Glomerular endothelial cell (primary cell): Measurements from ENCODE around the gene PAPOLB. TPM values are rescaled to one million over a fixed set of nuclear protein-coding genes. Genes with fewer than 3 reads are reported as not detected.
A peak's percentile ranks its signal among the peaks of the same experiment; 100 is the strongest.

Experiments used
- DNase-seq: peaks from one replicate; pipeline ENCODE4 v3.0.0-alpha.2; 2011; ENCODE audit warnings: low read depth, low spot score; ENCODE audit errors: extremely low read depth
- total RNA-seq: library from RNA; depleted of rRNA; stranded (reverse); fragments of >200 nt; gene quantifications from 2 replicates; pipeline ENCODE4 v1.2.3, GENCODE V29; 2015

The PAPOLB gene
- total RNA-seq, 1 donor from 2014 or later, result not detected

- DNase-seq, result no peak
Observed at GRCh38 chr7:4842319-4843064, 19.3 kb downstream of the PAPOLB start.

DNA sequence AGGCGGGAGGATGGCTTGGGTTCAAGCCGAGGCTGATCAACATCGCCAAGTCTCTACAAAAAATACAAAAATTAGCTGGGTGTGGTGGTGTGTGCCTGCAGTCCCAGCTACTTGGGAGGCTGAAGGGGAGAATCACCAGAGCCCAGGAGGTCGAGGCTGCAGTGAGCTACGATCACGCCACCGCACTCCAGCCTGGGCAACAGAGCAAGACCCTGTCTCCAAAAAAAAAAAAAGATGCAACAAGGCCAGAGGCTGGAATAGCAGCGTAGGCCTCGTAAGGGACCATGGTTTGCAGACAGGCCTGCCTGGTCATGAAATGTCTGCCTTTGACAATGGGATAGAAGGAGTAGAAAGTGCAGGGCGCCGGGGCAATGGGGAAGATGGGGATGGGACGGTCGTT, 20.0 kb downstream of the PAPOLB start:
- DNase-seq, result no peak

DNA sequence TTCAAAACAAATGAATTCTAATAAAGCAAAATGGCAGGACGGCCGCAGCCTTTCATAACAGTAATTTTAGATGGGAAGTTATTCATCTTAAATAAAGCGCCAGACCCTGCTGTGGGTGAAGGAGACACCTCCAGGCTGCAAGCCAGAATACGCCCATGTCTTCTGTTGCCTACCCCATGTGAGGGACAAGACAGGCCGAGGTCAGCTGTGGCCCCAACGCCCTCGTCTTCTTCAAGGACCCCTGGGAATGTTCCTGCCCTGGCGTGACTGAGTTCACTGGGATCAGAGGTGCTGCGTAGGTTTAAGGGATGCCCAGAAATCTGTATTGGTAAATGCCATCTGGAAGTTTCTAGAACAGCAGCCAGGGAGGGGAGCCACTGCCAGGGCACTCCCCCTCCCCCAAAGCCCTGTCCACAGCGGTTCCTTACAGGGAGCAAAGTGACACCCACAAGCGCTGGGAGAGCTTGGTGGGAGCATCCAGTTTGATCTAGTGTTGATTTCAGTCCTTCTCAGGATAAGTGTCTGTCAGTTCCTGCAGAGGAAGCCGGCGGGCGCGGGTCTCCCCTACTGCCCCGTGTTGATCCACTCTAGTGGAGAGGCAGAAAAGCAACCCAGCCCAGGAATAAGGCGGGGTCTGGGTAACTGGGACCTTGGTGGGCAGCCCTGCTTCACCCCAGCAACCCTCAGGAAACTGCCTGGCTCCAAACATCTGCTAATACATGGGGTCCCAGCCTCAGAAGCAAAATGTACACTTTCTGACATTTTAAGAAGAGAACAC, 20.6 kb downstream of the PAPOLB start:
- no peak for DNase-seq

- DNase-seq, result no peak
Observed at GRCh38 chr7:4840079-4840501, 21.7 kb downstream of the PAPOLB start.

DNA sequence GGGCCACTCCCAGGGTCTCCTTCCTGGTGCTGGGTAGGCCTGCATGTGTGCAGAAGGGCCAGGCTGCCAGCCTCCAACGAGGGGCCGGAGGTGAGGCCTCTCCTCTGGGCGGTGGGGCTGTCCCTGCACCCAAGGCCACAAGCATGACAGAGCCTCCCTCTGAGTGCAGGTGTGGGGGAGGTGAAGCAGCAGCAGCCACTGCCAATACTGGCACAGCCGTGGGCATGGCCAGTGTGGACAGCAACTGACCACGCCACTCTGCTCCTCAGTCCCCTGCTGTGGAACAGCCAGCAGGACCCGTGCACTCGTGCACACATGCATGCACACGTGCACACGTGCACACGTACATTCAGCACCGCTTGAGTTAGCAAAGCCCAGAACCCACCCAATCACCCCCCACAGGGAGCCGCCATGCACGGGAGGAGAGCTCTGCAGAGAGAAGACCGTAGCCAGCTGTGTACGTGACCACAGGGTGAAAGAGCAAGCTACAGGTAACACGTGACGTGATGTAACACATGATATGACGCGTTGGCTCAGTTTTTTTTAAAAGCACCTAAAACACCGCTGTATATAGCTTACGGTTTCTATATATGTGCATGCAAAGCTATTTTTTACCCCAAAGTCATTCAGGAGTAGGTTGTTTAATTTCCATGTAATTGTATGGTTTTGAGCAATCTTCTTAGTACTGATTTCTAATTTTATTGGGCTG, 23.1 kb downstream of the PAPOLB start:
- DNase-seq, result no peak

GRCh38 chr7:4837803-4838625, 23.8 kb downstream of the PAPOLB start:
- no peak for DNase-seq

GRCh38 chr7:4837041-4837802, 24.6 kb downstream of the PAPOLB start:
- DNase-seq, result no peak

DNA sequence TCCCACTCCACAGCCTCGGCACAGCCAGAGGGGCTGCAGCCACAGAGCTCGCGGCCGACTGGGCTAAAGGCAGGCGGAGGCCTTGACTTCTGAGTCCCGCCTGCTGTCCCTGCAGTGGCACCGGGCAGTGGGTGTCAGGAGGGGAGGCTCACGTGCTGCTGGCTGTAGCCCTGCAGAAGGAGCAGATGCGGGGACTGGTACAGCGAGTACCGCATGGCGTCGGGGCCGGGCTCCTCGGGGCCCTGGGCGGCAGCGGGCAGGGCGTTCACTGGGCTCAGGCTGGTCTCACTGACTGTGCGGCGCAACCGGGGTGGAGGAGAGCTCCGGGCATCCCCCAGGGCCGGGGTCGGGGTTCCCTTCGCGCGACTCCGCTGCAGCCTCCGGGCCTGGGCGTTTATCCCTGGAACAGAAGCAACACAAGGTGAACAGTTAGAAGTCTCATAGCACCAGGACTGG, 25.6 kb downstream of the PAPOLB start:
- DNase-seq, result no peak

GRCh38 chr7:4835398-4836205, 26.2 kb downstream of the PAPOLB start:
- DNase-seq, result no peak

DNA sequence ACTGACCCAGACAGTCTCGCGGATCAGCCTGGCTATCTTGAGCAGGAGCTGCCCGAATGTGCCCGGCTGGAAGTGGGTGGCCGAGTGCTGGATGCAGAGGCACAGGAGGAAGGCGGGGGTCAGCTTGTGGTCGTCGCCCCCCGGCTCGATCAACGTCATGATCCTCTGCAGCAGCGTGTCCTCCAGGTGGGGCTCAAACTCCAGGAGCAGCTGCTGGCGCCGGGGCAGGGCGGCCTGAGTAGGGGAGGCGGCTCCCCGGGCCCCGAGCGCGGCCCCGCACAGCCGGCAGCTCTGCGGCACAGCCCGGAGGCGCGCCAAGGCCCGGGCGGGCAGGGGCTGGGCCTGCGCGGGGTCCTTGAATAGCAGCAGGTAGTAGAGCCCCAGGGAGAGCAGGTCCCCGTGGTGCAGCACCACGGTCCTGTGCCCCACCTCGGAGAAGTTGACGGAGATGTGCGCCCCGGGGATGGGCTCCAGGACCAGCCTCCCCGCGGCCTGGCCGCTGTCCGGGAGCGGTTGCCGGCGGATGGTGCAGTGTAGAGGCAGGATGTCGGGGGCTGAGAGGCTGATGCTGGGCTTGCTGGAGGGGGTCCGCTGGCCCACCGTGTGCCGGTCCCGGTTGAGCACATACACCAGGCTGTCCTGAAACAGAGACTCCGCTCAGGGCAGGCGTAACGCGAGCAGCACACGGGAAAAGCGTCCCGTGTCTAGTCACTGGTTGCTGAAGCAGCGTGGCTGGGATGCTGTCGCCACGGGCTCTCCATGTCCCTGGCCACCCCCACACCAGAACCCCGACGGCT, 27.0 kb downstream of the PAPOLB start:
- DNase-seq, result no peak

GRCh38 chr7:4833691-4834600, 27.9 kb downstream of the PAPOLB start:
- DNase-seq, result no peak

DNA sequence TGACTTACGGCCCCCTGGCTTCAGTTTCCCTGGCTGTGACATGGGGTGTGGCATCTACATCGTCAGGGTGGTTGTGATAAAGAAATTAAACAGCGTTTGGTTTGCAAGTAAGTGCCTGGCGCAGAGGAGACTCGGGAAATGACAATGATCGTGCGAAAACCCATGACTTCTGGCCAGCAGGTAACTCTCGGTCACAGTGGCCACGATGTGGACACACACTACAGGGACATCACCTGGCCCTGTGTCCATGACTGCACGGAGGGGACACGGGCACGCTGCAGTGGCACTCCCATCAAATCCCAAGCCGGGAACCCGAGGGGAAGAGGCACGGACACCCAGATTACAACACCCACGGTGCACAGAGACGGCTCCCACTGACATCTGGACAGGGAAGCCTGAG, 28.7 kb downstream of the PAPOLB start:
- no peak for DNase-seq

GRCh38 chr7:4832711-4833110, 29.1 kb downstream of the PAPOLB start:
- no peak for DNase-seq

- no peak for DNase-seq
Observed at GRCh38 chr7:4831723-4832495, 29.9 kb downstream of the PAPOLB start.

GRCh38 chr7:4830176-4830575, 31.7 kb downstream of the PAPOLB start:
- DNase-seq, result peak; percentile 25

DNA sequence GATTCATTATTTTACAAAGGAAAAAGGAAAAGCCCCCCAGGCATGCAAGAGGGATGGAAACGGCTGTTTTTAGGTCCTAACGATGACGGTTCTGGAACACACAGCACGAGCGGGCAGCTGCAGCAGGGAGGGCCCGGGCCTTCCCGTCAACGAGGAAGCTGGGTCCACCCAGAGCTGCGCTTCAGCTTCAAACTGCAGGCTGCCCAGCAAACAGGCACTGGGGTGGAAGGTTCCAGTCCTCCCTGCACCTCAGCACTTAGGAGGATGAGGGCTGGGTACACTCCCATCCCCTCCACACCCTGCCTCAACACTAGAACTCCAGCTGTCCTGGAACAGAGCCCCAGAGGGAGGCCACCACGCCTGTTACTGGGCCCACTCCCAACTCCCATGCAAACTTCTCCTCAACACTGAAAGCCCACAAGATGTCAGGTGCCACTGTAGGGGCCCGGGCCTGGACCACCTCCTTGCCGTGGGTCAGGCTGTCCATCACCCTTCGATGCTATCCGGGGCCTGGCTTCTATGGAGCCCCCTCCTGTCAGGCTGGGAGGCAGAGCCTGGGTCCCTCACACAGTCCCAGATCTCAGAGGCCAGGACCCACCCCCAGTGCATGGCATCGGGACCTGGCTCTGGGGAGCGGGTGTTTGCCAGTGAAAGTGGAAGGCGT, 33.0 kb downstream of the PAPOLB start:
- no peak for DNase-seq
